DMS53 treated with DMSO at 0.1 percent for 48 hours (cell line): ENCODE measurements around the gene SLC15A1.
"Not testable (repeated sequence)": the region's sequence is repeated elsewhere in the genome, so short reads cannot be mapped to it uniquely, and the experiment has no call there.

ENCODE experiments used
- DNase-seq: peaks from one replicate; lab custom pipeline; 2025; ENCODE audit not compliant: unreplicated experiment; lab: John Stamatoyannopoulos, UW

Gene SLC15A1

GRCh38 chr13:98754468-98754867, 2.0 kb upstream of the SLC15A1 start:
- not testable (repeated sequence) for DNase-seq

- DNase-seq, result no peak
These were observed 508 bp downstream of the SLC15A1 start for GRCh38 chr13:98751861-98752466.

GRCh38 chr13:98751367-98751782, 1.1 kb downstream of the SLC15A1 start:
- no peak for DNase-seq

GRCh38 chr13:98749501-98749900, 3.0 kb downstream of the SLC15A1 start:
- DNase-seq, result no peak

GRCh38 chr13:98746968-98747367, 5.5 kb downstream of the SLC15A1 start:
- DNase-seq, result no peak

DNA sequence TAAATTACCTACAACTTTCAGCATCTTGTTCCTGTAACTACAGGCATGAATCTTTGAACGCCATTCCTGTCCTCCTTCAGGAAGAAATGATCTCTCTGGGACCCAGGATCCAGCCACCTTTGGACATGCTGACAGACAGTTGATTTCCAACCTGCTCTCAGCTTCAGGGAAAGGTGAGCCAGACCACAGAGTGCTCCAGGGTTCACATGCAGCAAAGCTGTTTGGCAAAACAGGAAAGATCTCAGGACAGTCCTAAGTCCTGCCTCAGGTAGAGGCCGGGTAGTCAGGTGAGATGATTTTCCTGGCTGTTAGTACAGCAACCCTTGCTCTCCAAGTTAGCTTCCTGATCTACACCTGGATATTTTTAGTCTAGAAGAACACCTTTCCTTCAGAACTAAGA, 9.1 kb downstream of the SLC15A1 start:
- no peak for DNase-seq

DNA sequence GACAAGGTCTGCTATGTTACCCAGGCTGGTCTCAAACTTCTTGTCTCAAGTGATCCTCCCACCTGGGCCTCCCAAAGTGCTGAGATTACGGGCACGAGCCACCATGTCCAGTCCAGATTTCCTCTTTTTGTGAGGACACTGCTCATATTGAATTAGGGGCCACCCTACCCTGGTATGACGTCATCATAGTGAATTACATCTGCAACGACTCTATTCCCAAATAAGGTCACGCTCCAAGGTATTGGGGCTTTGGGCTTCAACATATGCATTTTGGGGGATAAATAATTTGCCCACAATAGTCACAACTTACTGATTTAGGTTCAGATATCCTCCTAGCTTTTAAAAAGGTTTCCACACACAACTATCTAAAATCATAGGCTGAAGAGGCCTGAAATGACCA, 9.5 kb downstream of the SLC15A1 start:
- no peak for DNase-seq

- DNase-seq, result no peak
These were observed 10.6 kb downstream of the SLC15A1 start for GRCh38 chr13:98741741-98742435.

GRCh38 chr13:98740131-98740530, 12.3 kb downstream of the SLC15A1 start:
- no peak for DNase-seq

- DNase-seq, result no peak
These were observed 13.5 kb downstream of the SLC15A1 start for GRCh38 chr13:98738993-98739392.

- DNase-seq, result no peak
These were observed 14.3 kb downstream of the SLC15A1 start for GRCh38 chr13:98738213-98738612.

DNA sequence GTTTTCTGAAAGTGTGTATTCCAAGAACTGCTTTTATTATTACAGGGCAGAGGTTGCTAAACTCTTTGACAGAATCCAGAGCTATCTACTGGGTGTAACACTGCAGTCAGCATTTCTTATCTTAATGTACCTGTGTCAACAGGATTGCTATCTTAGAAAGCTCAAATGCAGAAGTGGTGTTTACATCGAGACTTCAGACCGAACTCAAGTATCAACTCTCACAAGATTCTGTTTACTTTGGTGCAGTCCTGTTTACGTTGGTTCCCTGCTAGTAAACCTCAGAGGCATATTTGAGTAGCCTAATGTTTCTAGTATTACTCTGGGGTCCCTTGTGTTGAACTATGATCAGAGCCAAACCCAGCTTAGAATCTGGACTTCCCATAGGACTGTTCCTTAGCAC, 20.5 kb downstream of the SLC15A1 start:
- DNase-seq, result no peak

DNA sequence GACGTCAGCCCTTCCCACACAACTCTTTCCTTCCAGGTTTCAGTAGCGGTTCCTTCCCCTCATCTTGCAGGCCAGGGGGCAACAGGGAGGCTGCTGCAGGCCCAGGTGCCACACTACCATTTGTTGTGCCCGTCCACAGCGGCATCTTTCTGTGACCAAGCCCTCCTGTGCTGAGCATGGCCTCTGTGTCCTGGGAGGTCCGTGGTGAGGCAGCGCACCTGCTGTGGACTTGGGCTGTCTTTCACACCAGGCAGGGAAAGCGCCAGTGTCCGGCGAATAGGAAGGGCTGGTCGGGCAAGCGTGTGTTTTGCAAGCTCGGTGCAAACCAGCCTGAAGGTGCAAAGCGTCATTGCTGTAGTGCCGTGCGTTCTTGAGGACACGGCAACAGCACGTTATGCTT, 21.4 kb downstream of the SLC15A1 start:
- DNase-seq, result no peak

- DNase-seq, result no peak
These were observed 22.0 kb downstream of the SLC15A1 start for GRCh38 chr13:98730441-98730840.

- DNase-seq, result no peak
These were observed 22.8 kb downstream of the SLC15A1 start for GRCh38 chr13:98729658-98730057.

DNA sequence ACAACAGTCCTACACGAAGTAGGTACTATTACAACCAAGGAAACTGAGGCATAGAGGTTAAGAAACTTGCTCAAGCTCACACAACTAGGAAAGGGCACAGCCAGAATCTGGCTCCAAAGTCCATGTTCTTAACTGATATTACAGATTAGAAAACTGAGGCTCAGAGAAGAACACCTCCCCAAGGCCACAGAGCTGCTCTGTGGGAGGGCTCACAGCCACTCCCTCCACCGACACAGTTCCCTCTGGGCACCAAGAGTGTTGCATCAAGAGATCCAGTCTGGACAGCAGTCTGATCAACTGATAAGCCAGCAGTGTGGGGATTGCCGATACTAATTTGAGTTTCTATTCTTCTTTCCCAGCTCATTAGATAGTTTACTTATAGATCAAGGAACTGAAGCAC, 29.5 kb downstream of the SLC15A1 start:
- DNase-seq, result no peak

- no peak for DNase-seq
These were observed 30.5 kb downstream of the SLC15A1 start for GRCh38 chr13:98721825-98722510.

DNA sequence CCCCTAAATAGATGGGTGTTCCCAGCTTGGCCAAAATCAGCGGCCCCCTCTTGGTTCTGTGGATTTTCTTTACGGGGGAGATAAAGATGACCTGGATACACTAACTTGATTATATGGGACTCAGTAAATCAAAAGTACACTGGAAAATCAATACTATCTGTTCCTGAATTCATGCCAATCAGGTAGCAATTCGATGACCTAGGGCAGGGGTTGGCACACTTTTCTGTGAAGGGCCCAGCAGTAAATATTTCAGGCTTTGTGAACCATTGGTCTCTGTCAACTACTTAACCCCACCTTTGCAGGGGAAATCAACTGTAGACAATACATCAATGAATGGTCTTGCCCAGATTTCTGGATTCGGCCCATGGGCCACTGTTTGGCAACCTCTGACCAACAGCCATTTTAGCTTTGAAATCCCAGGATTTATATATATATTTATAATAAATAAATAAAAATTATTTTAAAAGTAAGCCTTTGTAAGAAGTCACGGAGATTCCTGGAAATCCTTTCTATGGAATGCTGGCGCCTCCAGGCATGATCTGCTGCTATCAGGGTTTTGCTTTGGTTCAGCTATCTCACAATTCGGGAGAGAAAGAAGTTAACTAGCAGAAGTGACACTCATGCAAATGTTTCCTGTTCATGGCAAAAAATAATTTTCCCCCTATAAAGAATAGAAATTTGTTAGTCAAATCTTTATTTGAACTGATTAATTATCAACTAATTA, 32.8 kb downstream of the SLC15A1 start:
- DNase-seq, result no peak

DNA sequence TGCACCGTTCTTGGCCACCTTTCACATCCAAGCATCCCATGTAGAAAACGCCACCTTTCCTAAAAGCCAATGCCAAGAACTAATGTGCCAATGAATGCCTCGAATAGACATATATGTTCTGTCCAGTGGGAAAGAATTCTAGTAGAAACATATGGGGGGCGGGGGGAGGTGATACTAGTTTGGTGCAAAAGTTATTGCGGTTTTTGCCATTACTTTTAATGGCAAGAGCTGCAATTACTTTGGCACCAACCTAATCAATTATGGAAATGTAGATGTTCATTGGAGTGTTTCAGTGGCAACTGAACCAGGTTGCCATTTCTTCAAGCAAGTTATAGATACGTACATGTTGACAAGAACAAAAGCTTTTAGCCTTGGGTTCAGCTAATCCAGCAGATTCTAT, 34.6 kb downstream of the SLC15A1 start:
- no peak for DNase-seq

- no peak for DNase-seq
These were observed 35.2 kb downstream of the SLC15A1 start for GRCh38 chr13:98717256-98717655.

DNA sequence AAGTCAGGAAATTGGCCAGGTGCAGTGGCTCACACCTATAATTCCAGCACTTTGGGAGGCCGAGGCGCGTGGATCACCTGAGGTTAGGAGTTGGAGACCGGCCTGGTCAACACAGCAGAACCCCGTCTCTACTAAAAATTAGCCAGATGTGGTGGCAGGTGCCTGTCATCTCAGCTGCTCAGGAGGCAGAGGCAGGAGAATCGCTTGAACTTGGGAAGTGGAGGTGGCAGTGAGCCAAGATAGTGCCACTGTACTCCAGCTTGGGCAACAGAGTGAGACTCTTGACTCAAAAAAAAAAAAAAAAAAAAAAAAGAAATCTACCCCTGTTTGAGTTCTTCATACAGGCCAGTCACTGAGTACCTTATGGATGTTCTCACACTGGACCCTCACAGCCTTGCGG, 42.0 kb downstream of the SLC15A1 start:
- DNase-seq, result no peak
